NCI-H510A (cell line): ENCODE data around the gene KIF26B.
"Not testable (repeated sequence)": the region's sequence is repeated elsewhere in the genome, so short reads cannot be mapped to it uniquely, and the experiment has no call there.

ENCODE experiments used
- DNase-seq: peaks from one replicate; lab custom pipeline; 2025; lab: John Stamatoyannopoulos, UW

Gene KIF26B

DNA sequence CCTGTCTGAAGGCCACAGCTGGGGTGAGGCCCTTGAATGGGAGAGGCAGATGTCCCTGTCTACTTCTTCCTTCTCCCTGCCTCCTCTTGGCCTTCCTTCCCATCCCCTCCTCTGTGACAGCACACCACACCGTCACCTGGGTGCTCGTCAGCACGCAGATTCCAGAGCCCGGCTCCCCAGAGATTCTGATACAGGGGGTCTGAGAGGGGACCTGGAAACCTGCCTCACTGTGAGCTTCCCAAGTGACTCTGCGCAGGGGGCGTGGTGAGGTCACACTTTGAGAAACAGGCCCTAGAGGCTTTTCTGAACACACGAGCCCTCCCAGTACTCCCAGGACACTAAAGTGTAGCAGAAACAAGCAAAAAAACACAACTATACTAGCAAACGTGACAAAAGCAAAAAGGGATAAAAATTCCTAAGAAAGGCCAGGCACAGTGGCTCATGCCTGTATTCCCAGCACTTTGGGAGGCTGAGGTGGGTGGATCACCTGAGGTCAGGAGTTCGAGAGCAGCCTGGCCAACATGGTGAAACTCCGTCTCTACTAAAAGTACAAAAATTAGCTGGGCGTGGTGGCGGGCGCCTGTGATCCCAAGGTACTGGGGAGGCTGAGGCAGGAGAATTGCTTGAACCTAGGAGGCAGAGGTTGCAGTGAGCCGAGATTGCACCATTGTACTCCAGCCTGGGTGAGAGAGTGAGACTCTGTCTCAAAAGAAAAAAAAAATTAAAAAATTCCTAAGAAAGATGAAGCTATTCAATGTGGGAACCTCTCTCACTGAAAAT lies 201.3 kb downstream of the KIF26B start:
- not testable (repeated sequence) for DNase-seq

DNA sequence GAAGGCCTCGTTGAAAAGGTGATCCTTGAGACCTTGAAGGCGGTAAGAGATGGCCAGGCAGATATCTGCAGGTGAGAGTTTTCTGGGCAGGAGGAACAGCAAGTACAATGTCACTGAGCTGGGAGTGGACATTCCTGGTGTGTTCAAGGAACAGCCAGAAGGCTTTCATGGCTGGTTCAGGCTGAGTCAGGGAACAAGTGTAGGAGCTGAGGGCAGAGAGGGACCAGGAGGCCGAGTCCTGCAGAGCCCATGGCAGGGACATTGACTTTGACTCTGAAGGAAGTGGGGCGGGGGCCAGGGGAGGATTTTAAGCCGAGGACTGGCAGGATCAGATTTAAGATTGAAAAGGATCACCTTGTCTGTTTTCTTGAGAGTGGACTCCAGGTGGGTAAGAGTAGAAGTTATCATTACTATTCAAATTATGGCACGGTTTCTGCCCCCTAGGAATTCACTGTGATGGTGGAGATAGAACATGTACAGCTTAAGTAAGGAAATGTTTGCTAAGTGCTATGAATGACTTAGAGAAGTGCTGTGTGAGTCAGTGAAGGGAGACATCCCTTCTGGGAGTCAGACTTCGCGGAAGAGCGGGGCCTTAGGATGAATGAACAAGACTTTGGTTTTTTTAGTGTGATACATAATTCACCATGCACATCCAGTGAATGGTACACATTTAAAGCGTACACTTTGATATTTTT lies 202.3 kb downstream of the KIF26B start:
- DNase-seq, result no peak

GRCh38 chr1:245359101-245359680 lies 204.4 kb downstream of the KIF26B start:
- not testable (repeated sequence) for DNase-seq

DNA sequence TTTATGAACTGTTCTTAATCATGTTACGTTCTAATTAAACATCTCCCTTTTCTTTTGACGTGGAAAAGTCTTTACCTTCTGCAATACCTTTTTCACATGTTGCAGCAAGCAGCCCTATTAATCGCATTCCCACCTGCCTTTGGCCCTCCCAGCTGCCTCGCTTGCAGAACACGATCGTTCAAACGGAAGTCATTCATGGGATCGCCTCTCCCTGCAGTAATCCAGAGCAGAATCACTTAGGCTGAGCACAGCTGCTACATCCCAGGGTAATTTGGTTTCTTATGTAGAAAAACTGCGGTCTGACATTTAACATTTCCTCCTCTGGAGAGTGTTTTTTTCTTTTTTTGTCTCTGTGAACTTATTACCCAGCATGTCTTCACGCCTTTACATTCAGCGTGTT lies 206.3 kb downstream of the KIF26B start:
- no peak for DNase-seq

DNA sequence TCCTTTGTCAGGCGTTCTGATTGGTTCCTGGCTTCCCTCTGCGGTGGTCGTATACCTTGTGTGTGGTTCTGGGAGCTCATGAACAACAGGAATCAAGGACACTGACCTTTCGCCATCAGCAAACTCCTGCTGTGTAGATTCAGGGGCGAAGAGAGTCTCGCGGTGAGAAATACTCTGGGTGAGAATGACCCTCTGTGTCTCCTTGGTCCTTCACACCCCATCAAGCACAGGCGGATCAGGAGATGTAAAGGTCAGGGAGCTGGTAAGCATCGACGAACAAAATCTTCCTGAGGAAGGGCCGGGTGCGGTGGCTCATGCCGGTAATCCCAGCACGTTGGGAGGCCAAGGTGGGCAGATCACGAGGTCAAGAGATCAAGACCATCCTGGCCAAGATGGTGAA lies 207.2 kb downstream of the KIF26B start:
- no peak for DNase-seq

DNA sequence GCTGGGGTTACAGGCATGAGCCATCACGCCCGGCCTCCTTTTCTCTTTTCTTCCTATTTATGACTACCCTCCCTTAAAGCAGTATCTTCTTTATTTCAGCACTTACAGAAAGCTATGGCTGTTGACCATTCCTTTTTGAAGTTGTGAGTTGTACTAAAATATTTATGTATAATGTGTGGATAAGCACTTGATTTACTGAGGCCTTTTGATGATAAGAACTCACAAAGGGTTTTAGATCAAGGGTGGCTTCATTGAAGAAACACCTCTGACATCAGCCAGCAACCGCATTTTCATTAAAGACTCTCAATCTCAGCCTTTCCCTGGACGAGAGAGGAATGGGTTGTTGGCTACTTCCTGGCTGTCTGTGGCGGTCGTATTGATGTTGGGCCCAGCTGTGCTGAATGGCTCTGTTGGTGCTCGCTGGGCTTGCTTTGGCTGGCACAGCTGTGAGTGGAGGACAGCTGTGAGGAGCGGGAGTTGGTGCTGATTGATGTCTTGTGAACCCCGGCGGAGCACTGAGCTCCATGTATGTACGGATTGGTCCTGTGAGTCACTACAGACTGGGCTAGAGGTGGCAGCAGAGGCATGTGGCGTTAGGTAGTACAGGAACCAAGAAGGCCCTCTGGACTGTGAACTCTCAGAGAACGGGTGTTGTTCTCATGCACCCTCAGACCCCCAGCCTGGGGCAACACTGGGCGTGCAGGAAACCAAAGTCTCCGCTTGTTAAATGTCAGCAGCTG lies 208.8 kb downstream of the KIF26B start:
- DNase-seq, result no peak

- no peak for DNase-seq
These were observed 210.6 kb downstream of the KIF26B start for GRCh38 chr1:245365095-245366020.

DNA sequence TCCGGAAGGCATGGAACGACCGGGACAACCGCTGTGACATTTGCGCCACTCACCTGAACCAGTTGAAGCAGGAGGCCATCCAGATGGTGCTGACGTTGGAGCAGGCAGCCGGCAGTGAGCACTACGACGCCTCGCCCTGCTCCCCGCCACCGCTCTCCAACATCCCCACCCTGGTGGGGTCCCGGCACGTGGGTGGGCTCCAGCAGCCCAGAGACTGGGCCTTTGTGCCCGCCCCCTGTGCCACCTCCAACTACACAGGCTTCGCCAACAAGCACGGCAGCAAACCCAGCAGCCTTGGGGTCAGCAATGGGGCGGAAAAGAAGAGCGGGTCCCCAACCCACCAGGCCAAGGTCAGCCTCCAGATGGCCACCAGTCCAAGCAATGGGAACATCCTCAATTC lies 212.1 kb downstream of the KIF26B start:
- no peak for DNase-seq

GRCh38 chr1:245370175-245370825 lies 215.5 kb downstream of the KIF26B start:
- DNase-seq, result no peak

DNA sequence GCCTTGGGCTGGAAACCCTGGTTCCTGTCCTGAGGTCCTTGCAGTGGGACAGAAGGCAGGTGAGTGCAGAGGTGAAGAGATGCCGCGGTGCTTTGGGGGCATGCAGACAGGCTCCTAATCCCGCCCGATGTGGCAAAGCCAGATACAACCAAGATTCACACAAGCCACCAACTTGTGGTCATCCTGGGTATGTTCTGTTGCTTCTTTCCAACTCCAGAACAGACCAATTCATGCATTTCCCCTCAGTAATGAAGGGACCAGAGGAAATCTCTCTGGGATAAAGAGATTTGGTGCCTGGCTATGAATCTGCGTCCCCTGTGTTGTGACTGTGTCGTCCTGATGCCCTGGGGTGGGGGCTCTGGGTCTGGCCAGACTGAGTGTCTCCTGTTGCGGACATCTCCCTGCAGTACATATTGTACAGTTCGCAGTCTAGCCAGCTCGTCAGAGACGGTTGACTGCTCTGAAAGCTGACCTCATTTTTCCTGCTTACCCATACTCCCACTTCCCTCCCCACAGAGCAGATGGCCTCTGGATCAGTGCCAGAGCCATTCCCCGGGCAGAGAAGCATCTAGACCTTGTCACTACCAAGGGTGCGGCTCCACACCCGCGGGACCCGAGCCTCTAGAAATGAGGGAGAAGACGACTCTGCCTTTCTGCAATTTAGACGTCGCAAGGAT lies 216.3 kb downstream of the KIF26B start:
- DNase-seq, result no peak

- DNase-seq, result no peak
These were observed 218.3 kb downstream of the KIF26B start for GRCh38 chr1:245373131-245373530.

DNA sequence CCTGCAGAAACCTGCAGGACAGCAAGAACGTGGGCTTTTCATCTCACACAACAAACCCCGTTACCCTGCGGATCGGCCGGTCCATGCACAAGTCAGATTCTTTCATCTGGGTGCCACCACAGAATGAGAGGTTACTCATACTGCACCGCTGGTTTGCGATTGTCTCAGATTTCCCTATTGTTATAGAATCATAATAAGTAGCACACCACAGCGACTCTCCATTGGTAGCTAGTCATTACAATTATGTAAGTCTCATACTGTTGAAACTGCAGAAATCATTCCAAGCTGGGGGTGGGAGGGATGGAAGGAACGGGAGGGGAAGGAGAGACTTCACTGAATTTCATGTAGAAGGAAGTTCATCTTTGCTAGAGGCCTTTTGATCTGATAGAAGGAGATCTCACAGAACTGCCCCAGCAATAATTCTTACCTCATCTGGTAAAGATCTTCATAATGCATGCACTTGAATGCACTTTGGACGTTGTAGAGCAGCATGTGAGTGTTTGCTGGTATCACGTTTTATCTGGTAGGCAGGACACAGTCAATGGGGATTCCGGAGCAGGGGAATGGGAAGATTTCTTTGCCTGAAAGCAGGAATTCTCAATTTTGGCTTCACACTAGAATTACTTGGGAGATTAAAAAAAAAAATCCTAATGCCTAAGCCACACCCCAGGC lies 221.1 kb downstream of the KIF26B start:
- no peak for DNase-seq

DNA sequence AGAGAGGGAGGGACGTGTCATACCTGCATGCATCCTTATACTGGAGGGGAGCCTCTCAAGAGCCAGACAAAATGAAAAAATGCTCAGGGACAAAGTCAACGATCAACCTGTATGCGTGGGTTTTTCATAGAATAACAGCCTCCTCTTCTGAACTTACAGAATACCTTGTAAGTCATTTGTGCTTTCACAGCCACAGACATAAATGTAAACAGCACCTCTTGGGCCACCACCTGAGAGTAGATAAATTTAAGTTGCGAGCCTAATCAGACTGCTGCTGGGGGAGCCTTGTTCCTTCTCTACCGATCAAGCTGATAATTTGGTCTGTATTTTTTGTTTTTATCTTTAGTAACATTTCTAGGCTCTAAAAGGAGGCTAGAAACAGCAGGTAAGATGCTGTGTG lies 223.1 kb downstream of the KIF26B start:
- no peak for DNase-seq

DNA sequence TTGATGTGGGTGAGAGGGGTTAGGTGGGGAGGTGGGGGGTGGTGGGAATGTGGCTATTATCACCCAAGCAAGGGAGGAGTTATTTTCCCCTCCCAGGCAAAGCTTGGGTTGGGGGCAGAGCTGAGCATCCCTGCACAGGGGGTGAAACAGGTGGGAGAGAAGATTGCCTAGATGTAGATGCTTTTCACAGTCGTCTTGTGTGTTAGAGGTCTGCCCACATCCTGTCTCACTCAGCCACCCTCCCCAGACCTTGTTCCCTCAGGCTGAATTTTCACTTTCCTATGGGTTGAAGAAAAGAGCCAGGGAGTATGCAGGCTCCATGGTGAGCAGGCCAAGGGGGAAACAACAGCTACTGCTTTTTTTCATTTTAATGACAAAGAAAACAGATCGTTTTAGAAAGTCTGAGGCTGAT lies 223.5 kb downstream of the KIF26B start:
- DNase-seq, result no peak

DNA sequence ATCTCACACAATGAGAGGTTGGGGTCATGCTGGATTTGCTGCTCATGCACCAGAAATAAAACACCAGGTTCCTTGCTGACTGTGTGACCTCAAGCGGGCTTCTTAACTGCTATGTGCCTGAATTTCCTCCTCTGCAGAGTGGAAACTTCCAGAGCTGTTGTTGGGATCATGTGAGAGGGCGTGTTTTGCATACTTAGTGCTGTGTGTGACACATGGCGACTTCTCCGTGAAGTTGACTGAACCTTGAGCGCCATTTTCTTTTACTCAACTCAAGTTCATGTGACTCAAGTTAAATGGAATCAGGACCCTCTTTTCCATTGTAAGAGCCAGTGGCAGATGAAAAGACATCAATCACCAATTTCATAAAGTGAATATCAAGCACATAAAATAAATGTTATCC lies 224.0 kb downstream of the KIF26B start:
- DNase-seq, result no peak

GRCh38 chr1:245380790-245381535 lies 226.2 kb downstream of the KIF26B start:
- DNase-seq, result no peak

DNA sequence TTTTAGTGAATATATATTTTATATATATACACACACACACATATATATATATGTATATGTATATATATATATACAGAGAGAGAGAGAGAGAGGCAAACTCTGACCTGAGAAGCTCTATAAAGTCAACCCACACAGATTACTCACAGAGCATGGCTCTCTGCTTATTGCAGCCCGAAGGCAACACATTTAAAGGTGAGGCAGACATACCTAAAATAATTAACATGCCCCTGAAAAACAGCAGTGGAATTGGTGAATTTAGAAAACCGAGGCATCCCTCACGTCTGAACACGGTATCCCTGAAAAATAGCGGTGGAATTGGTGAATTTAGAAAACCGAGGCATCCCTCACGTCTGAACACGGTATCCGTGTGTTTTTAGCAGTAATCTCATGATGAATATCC lies 228.2 kb downstream of the KIF26B start:
- DNase-seq, result no peak

- no peak for DNase-seq
These were observed 228.9 kb downstream of the KIF26B start for GRCh38 chr1:245383396-245384330.
